Kidney (tissue), 14 donors: ENCODE measurements around the gene ZNF438. TPM values are rescaled to one million over a fixed set of nuclear protein-coding genes. Genes with fewer than 3 reads are reported as not detected.

ENCODE experiments used
- DNase-seq, 5 donors: peaks; one replicate each; pipeline ENCODE4 v3.0.0-alpha.2; 2013 to 2020
- FAIRE-seq: peaks from 2 replicates; lab custom pipeline; 2012; peaks lifted over from hg19 to GRCh38; lab: Jason Lieb, UNC
- H3K27ac ChIP-seq, 2 donors: one replicate each; pipeline ENCODE4 v1.7.0; 2013; ENCODE audit warnings: low read depth in 2 of 2, low read length in 2 of 2, inconsistent platforms in 1 of 2
- H3K27me3 ChIP-seq: one replicate; pipeline ENCODE4 v1.7.1; 2013; ENCODE audit warnings: low read length, inconsistent platforms; ENCODE audit not compliant: control insufficient read depth, insufficient read depth
- H3K36me3 ChIP-seq, 3 donors: one replicate each; pipeline versions ENCODE4 v1.7.0 to v1.7.1; 2013; ENCODE audit warnings: low read length in 3 of 3, control low read depth in 1 of 3, inconsistent platforms in 1 of 3; ENCODE audit not compliant: insufficient read depth in 3 of 3, control insufficient read depth in 2 of 3
- H3K4me1 ChIP-seq, 3 donors: one replicate each; pipeline versions ENCODE4 v1.7.0 to v1.7.1; 2013; ENCODE audit warnings: low read length in 3 of 3, inconsistent platforms in 1 of 3, low read depth in 1 of 3; ENCODE audit not compliant: control insufficient read depth in 2 of 3, insufficient read depth in 2 of 3
- H3K4me3 ChIP-seq, 3 donors: one replicate each; pipeline versions ENCODE4 v1.7.0 to v1.8.1; 2013; ENCODE audit warnings: low read length in 3 of 3, control low read depth in 1 of 3, inconsistent platforms in 1 of 3
- H3K9ac ChIP-seq, 3 donors: one replicate each; pipeline versions ENCODE4 v1.7.0 to v1.7.1; 2013; ENCODE audit warnings: low read length in 3 of 3, control low read depth in 1 of 3, inconsistent platforms in 1 of 3
- H3K9me3 ChIP-seq, 3 donors: one replicate each; pipeline versions ENCODE4 v1.7.0 to v1.7.1; 2013; ENCODE audit warnings: low read length in 3 of 3, control low read depth in 1 of 3, inconsistent platforms in 1 of 3; ENCODE audit not compliant: control insufficient read depth in 2 of 3, insufficient read depth in 1 of 3
- CTCF ChIP-seq: IDR thresholded peaks from 3 replicates; pipeline ENCODE4 v1.5.1; 2012; ENCODE audit warnings: mild to moderate bottlenecking, moderate library complexity, borderline replicate concordance; ENCODE audit not compliant: insufficient read depth; ENCODE audit errors: extremely low read depth
- intact Hi-C: fragments of 100-400 bp; cut with DNase I; formaldehyde crosslinking; loops from one replicate; pipeline ENCODE4 v1.11.1; 2022
- polyA plus RNA-seq: library from polyadenylated mRNA; stranded (reverse); fragments of 350-450 nt; fragmentation: Illumina TruSeq; extraction: RNeasy Lipid Tissue Mini Kit (QIAGEN cat#74804); gene quantifications from one replicate; pipeline ENCODE4 v1.2.3, GENCODE V29; 2014; ENCODE audit warnings: low read depth, low replicate concordance; ENCODE audit not compliant: insufficient read depth
- total RNA-seq: library from RNA; stranded (reverse); fragmentation: NEBNext Ultra II Directional; extraction: Animal tissue kit (Norgen Biotek cat#: 25700); gene quantifications from one replicate; pipeline ENCODE4 v1.2.1, GENCODE V29; 2021
- donor health status: control.
- donor health status: control.
- donor health status: control.
- donor health status: control.
- donor health status: control.
- donor health status: DM: yes; HTN: yes; CAD: no.
- donor health status: Normal renal cell carcinoma (clear cell type).

ZNF438 gene
- total and polyA plus RNA-seq, 2 donors from 2014 or later: 5.9 to 9.9 TPM

- Histone ChIP-seq H3K27ac (no peak overlapping the region), H3K9me3 (no peaks in the 10 kb centered on the region), H3K27me3 (no peaks in the 10 kb centered on the region), H3K36me3 (no peaks in the 10 kb centered on the region), H3K4me3 (no peak overlapping the region), H3K9ac (no peak overlapping the region), H3K4me1 (no peaks in the 10 kb centered on the region)
- intact Hi-C loops: no loop called here
- TF ChIP-seq CTCF: no peak
- DNase-seq: no peak
- no peak for FAIRE-seq
Observed at GRCh38 chr10:30866896-30867295, 164.8 kb downstream of the ZNF438 start.

GRCh38 chr10:30865141-30865926 is 166.3 kb downstream of the ZNF438 start:
- Histone ChIP-seq H3K27me3 (no peaks in the 10 kb centered on the region), H3K4me1 (no peaks in the 10 kb centered on the region), H3K27ac (no peak overlapping the region), H3K36me3 (no peaks in the 10 kb centered on the region), H3K9me3 (no peaks in the 10 kb centered on the region), H3K9ac (no peak overlapping the region), H3K4me3 (no peak overlapping the region)
- FAIRE-seq (no peak), DNase-seq (peak in 1 of 5 donors; percentile 32)
- intact Hi-C loops: no loop called here
- TF ChIP-seq CTCF: no peak

- no peak overlapping the region for H3K4me3 ChIP-seq
- DNase-seq (no peak), FAIRE-seq (no peak)
- intact Hi-C loops: no loop called here
- H3K4me1 ChIP-seq: no peaks in the 10 kb centered on the region
- H3K9ac ChIP-seq: no peak overlapping the region
- H3K36me3 ChIP-seq: no peaks in the 10 kb centered on the region
- H3K27ac ChIP-seq: no peak overlapping the region
- no peaks in the 10 kb centered on the region for H3K27me3 ChIP-seq
- H3K9me3 ChIP-seq: no peaks in the 10 kb centered on the region
- no peak for TF ChIP-seq CTCF
Observed at GRCh38 chr10:30863516-30864210, 168.0 kb downstream of the ZNF438 start.
